ENCODE data around the gene EFHD1. TPM values are rescaled to one million over a fixed set of nuclear protein-coding genes. Genes with fewer than 3 reads are reported as not detected.
"Not testable (repeated sequence)": the region's sequence is repeated elsewhere in the genome, so short reads cannot be mapped to it uniquely, and the experiment has no call there.

Gene EFHD1
- total and polyA plus RNA-seq, 10 donors = 13.6 to 96.2 (median 46.4) TPM

DNA sequence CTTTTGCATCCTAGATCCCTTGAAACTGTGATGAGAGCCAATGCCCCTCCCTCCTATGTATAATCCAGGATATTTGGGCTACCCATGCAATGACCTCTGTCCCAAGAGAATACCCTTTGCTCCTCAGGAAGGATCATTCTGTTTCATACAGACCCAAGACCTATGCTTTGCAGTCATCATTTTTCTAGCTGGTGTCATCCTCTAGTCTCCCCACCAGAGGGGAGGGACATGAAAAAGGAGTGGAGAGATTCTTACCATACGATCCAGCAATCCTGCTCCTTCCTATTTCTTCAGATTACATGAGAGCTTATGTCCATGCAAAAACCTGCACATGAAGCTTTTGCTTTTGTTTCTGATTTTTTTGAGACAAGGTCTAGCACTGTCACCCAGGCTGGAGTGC, 50.0 kb downstream of the EFHD1 start:
- intact Hi-C loops (cut with DNase I; ENCODE audit: low total_unique reads) = no loop called here
- TF ChIP-seq POLR2A (IDR thresholded peaks at IDR 0.05) (no peak), CTCF (IDR thresholded peaks at IDR 0.05 in 8 of 11, conservative IDR thresholded peaks at IDR 0.05 in 3 of 11) (no peak), POLR2AphosphoS5 (IDR thresholded peaks at IDR 0.05) (no peak)
- H3K4me3 ChIP-seq = no peak overlapping the region
- H3K4me1 ChIP-seq = peaks cover 0 to 31% (median 6%) of the 10 kb centered on the region in 6 donors
- no peaks in the 10 kb centered on the region for H3K9me3 ChIP-seq
- WGBS, 5 donors = 56 to 75% (median 63%) methylated on average over 1 of the region's 1 CpG
- no peak for DNase-seq
- H3K27me3 ChIP-seq (replicated peaks in 1 of 7) = peaks cover 0 to 6% (median 0%) of the 10 kb centered on the region in 7 donors
- H3K36me3 ChIP-seq = no peaks in the 10 kb centered on the region
- no peak overlapping the region for H3K27ac ChIP-seq

- H3K4me3 ChIP-seq; H3K27ac ChIP-seq; intact Hi-C loops (cut with DNase I; ENCODE audit: low total_unique reads); H3K36me3 ChIP-seq; H3K9me3 ChIP-seq; H3K27me3 ChIP-seq (replicated peaks in 1 of 7): not testable (repeated sequence)
- WGBS, 5 donors = 86 to 97% (median 95%) methylated on average over 6 of the region's 6 CpGs
- DNase-seq = peak; percentile 1
- peaks cover 0 to 16% (median 2%) of the 10 kb centered on the region in 6 donors for H3K4me1 ChIP-seq
These were observed 52.0 kb downstream of the EFHD1 start for GRCh38 chr2:232685391-232685790.

DNA sequence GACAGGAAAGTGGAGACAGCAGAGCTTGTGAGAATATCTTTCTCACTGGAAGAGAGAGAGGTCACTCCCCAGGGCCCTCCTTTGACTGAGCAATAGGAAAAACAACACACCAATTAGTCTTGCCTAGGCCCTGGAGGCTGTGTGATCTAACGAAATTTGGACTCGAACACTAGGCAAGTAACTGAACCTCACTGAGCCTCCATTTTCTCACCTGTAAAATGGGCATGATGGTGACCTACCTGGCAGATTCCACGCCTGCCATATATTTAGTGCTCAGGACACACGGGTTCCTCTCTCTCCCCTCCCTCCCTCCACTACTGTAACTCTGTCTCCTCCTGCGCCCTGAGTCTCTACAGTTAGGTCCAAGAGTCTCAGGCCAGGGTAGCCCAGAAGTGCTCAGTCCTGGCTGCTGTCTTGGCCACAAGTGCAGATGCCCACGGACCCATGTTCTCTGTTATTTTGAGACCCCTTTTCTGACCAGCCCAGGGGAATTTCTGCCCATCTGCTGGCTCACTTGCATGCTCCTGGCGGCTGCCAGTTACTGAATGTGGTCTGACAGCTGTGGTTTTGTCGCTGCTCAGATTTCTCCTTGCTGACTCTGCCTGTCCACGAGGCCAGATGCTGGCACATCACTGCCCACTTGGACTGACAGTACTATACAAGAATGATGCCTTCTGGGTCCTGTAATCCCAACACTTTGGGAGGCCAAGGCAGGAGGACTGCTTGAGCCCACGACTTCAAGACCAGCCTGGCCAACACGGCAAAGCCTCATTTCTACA, 54.2 kb downstream of the EFHD1 start:
- Histone ChIP-seq H3K27ac (no peak overlapping the region), H3K4me1 (no peaks in the 10 kb centered on the region), H3K9me3 (no peaks in the 10 kb centered on the region), H3K4me3 (no peak overlapping the region), H3K36me3 (no peaks in the 10 kb centered on the region), H3K27me3 (replicated peaks in 1 of 7) (no peaks in the 10 kb centered on the region)
- intact Hi-C loops (cut with DNase I; ENCODE audit: low total_unique reads) = no loop called here
- 74 to 81% (median 78%) methylated on average over 11 of the region's 11 CpGs for WGBS, 5 donors
- DNase-seq = peak; percentile 49
- TF ChIP-seq POLR2A (IDR thresholded peaks at IDR 0.05) = no peak

GRCh38 chr2:232688201-232688600, 54.8 kb downstream of the EFHD1 start:
- Histone ChIP-seq H3K27ac (no peak overlapping the region), H3K9me3 (no peaks in the 10 kb centered on the region), H3K4me3 (no peak overlapping the region), H3K4me1 (no peaks in the 10 kb centered on the region), H3K36me3 (no peaks in the 10 kb centered on the region), H3K27me3 (replicated peaks in 1 of 7) (no peaks in the 10 kb centered on the region)
- WGBS, 5 donors = 89 to 94% (median 90%) methylated on average over 7 of the region's 7 CpGs
- peak; percentile 46 for DNase-seq
- intact Hi-C loops (cut with DNase I; ENCODE audit: low total_unique reads) = no loop called here
- TF ChIP-seq CTCF (IDR thresholded peaks at IDR 0.05 in 8 of 11, conservative IDR thresholded peaks at IDR 0.05 in 3 of 11) (no peak), POLR2A (IDR thresholded peaks at IDR 0.05) (no peak), POLR2AphosphoS5 (IDR thresholded peaks at IDR 0.05) (no peak)

- H3K36me3 ChIP-seq = no peaks in the 10 kb centered on the region
- H3K27ac ChIP-seq = no peak overlapping the region
- intact Hi-C loops (cut with DNase I; ENCODE audit: low total_unique reads) = no loop called here
- WGBS, 5 donors = 45 to 60% (median 51%) methylated on average over 3 of the region's 3 CpGs
- H3K27me3 ChIP-seq (replicated peaks in 1 of 7) = no peaks in the 10 kb centered on the region
- TF ChIP-seq POLR2A (IDR thresholded peaks at IDR 0.05) (no peak), CTCF (IDR thresholded peaks at IDR 0.05 in 8 of 11, conservative IDR thresholded peaks at IDR 0.05 in 3 of 11) (no peak), POLR2AphosphoS5 (IDR thresholded peaks at IDR 0.05) (no peak)
- H3K4me1 ChIP-seq = no peaks in the 10 kb centered on the region
- H3K9me3 ChIP-seq = no peaks in the 10 kb centered on the region
- DNase-seq = peak; percentile 54
- H3K4me3 ChIP-seq = no peak overlapping the region
These were observed 55.9 kb downstream of the EFHD1 start for GRCh38 chr2:232689152-232689910.

GRCh38 chr2:232691117-232691516, 57.7 kb downstream of the EFHD1 start:
- intact Hi-C loops (cut with DNase I; ENCODE audit: low total_unique reads); H3K4me3 ChIP-seq; H3K27ac ChIP-seq; H3K36me3 ChIP-seq; DNase-seq; H3K27me3 ChIP-seq (replicated peaks in 1 of 7); H3K4me1 ChIP-seq; H3K9me3 ChIP-seq: not testable (repeated sequence)
- 94 to 98% (median 96%) methylated on average over 13 of the region's 13 CpGs for WGBS, 5 donors
